ENCODE results near the gene NMNAT3. TPM values are rescaled to one million over a fixed set of nuclear protein-coding genes. Genes with fewer than 3 reads are reported as not detected.

NMNAT3 gene
- total RNA-seq, 1 donor from 2014 or later = 3.9 TPM

- no peaks in the 10 kb centered on the region for H3K27me3 ChIP-seq (ENCODE audit: control insufficient read depth, insufficient read depth, low read length)
- DNase-seq (ENCODE audit: low read depth) (peak; percentile 47), FAIRE-seq (no peak)
- H3K4me3 ChIP-seq (ENCODE audit: low read depth, low read length) = no peak overlapping the region
- TF ChIP-seq CTCF (IDR thresholded peaks at IDR 0.05; ENCODE audit: insufficient read depth, low read length, severe bottlenecking) = peak; percentile 51
- no peaks in the 10 kb centered on the region for H3K36me3 ChIP-seq (ENCODE audit: control insufficient read depth, insufficient read depth, low read length)
Observed at GRCh38 chr3:139519998-139520737, 157.6 kb downstream of the NMNAT3 start.

GRCh38 chr3:139518926-139519842, 158.6 kb downstream of the NMNAT3 start:
- TF ChIP-seq CTCF (IDR thresholded peaks at IDR 0.05; ENCODE audit: insufficient read depth, low read length, severe bottlenecking) = no peak
- H3K27me3 ChIP-seq (ENCODE audit: control insufficient read depth, insufficient read depth, low read length) = no peaks in the 10 kb centered on the region
- DNase-seq (ENCODE audit: low read depth) (no peak), FAIRE-seq (peak; percentile 28)
- no peak overlapping the region for H3K4me3 ChIP-seq (ENCODE audit: low read depth, low read length)
- no peaks in the 10 kb centered on the region for H3K36me3 ChIP-seq (ENCODE audit: control insufficient read depth, insufficient read depth, low read length)

- no peak for DNase-seq (ENCODE audit: low read depth)
- no peak for TF ChIP-seq CTCF (IDR thresholded peaks at IDR 0.05; ENCODE audit: insufficient read depth, low read length, severe bottlenecking)
- Histone ChIP-seq H3K27me3 (ENCODE audit: control insufficient read depth, insufficient read depth, low read length) (no peaks in the 10 kb centered on the region), H3K36me3 (ENCODE audit: control insufficient read depth, insufficient read depth, low read length) (no peaks in the 10 kb centered on the region), H3K4me3 (ENCODE audit: low read depth, low read length) (no peak overlapping the region)
- FAIRE-seq = no peak
Observed at GRCh38 chr3:139518306-139518705, 159.5 kb downstream of the NMNAT3 start.

- H3K4me3 ChIP-seq (ENCODE audit: low read depth, low read length) = no peak overlapping the region
- no peaks in the 10 kb centered on the region for H3K27me3 ChIP-seq (ENCODE audit: control insufficient read depth, insufficient read depth, low read length)
- FAIRE-seq (no peak), DNase-seq (ENCODE audit: low read depth) (no peak)
- no peaks in the 10 kb centered on the region for H3K36me3 ChIP-seq (ENCODE audit: control insufficient read depth, insufficient read depth, low read length)
- no peak for TF ChIP-seq CTCF (IDR thresholded peaks at IDR 0.05; ENCODE audit: insufficient read depth, low read length, severe bottlenecking)
Observed at GRCh38 chr3:139517321-139518065, 160.3 kb downstream of the NMNAT3 start.

GRCh38 chr3:139514741-139515140, 163.0 kb downstream of the NMNAT3 start:
- Histone ChIP-seq H3K27me3 (ENCODE audit: control insufficient read depth, insufficient read depth, low read length) (peaks cover 1% of the 10 kb centered on the region), H3K36me3 (ENCODE audit: control insufficient read depth, insufficient read depth, low read length) (no peaks in the 10 kb centered on the region), H3K4me3 (ENCODE audit: low read depth, low read length) (no peak overlapping the region)
- FAIRE-seq = no peak
- DNase-seq (ENCODE audit: low read depth) = no peak
- TF ChIP-seq CTCF (IDR thresholded peaks at IDR 0.05; ENCODE audit: insufficient read depth, low read length, severe bottlenecking) = no peak

Other genes starting within 250 kb of the NMNAT3 start
- not detected in 2 replicates for gene RBP2, start 201.5 kb downstream of the NMNAT3 start, total RNA-seq
- 69.5 and 187 TPM in 2 replicates for gene RBP1, start 138.2 kb downstream of the NMNAT3 start, total RNA-seq